HG02938 (cell line): ENCODE results near the gene CDHR3.

Experiments
- ATAC-seq: cut with Tn5 transposase; IDR thresholded peaks from one replicate; pipeline ENCODE4 v1.9.1; 2021; ENCODE audit warnings: mild to moderate bottlenecking, moderate library complexity; ENCODE audit not compliant: unreplicated experiment

Gene CDHR3

DNA sequence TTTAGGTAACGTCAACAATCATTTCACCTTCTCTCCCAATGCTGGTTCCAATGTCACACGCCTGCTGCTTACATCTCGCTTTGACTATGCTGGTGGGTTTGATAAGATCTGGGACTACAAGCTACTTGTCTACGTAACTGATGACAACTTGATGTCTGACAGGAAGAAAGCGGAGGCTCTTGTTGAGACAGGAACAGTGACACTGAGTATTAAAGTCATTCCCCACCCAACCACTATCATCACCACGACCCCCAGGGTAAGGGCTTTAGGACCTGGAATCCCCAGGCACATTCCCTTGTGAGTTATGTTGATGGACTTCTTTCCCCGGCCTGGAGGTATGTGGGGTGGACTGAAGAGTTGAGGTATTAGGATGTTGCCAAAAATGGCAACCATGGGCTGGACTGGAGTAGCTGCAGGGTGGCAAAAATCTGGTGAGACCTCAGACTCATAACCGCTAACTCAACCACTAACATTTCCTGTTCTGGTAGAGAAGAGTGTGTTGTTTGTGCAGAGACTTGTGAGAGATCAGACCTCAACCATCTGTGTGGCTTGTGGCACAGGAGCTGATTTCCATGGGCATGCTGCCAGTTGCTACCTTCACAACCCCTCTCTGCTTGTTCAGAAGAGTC, 59.2 kb downstream of the CDHR3 start:
- ATAC-seq, result no peak

DNA sequence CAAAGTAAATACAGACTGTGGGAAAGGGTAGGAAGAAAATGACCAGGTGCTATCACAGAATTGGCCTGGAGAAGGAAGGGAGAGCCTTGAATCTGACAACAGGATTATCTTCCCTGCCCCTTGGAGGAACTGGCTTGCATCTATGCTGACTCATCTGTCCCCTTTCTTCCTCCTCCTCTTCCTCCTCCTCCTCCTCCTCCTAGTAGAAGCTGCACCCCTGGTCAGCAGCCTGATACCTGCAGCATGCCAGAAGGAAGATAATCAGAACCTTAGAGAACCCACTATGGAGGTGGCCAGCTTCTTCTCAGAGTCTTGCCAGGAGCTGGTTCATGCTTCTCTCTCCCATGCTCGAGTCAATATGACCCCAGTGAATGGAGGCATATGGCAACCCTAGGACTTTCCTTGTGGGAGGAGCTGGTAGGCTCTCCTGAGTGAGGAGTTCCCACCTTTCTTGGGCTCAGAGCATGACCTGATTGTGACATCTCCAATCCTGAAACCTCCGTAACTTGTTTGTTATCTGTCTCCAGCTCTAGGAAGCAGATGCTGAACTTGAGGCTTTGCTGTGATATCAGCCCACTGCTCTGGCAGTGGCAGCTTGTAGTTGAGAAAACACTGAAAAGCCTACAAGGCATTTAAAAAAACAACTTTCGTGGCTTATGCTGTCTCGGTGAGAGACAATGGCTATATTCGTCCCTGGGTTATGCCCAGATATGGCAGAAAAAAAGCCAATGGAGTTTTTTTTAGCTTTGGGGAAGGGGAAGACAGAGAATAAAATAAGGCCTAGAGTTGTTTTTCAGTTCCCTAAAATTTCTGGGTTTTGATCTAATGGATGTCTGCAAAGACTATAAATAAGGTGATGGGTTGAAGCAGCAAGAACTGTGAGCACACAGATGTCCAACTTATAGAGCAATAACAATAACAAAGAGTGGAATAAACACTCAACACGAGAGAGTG, 60.6 kb downstream of the CDHR3 start:
- no peak for ATAC-seq

DNA sequence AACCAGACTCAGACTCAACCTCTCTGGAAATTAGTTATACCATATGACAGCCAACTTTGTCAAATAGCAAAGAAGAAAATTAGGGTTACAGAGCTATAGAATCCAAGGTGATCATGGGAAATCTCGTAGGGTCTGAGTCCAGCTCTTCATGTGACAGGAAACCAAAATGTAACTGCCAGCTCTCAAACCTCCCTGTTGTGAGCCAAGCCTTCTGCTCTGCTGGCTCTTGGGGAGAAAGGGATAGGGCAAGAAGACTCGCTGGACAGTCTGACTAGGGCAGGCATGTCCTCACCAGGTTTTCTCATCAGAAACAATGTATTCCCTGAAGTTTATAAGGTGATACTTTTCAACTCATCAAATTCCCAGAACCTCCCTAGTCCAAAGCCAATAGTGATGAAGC, 63.0 kb downstream of the CDHR3 start:
- no peak for ATAC-seq

DNA sequence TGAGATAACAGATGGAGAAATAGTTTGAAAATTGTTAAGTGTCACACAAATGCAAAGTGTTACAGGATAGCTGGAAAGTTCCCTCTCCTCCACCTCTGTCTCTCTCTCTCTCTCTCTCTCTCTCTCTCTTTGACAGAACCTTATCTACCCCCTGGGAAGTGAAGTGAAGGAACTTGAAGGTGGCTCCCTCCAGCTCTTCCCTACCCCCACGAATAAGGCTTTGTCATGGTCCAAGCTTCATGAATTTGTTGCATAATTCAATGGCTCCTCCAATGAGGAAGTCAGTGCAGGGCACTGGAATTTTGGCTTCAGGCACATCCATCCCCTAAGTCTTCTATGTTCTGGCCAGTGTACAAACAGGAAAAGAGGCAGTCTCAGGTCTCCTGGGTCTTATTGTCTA, 66.4 kb downstream of the CDHR3 start:
- ATAC-seq, result no peak

DNA sequence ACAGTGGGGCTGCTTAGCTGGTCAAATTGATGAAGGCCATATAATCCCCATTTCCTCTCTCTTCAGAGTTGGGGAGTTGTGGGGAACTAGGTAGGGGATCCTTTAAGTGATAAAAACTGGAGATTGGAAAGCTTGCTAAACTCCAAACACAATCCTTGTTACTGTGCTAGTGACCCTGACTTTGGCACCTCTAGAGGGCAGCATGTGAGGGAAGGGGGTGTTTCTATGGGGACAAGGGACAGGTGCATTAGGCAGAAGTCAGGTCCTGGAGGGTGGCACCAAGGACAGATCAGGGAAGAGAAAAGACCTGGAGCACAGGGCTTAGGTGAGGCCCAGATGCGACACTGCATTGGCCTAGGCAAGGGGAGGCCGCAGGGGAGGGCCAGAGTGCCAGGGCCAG, 66.9 kb downstream of the CDHR3 start:
- ATAC-seq, result no peak

DNA sequence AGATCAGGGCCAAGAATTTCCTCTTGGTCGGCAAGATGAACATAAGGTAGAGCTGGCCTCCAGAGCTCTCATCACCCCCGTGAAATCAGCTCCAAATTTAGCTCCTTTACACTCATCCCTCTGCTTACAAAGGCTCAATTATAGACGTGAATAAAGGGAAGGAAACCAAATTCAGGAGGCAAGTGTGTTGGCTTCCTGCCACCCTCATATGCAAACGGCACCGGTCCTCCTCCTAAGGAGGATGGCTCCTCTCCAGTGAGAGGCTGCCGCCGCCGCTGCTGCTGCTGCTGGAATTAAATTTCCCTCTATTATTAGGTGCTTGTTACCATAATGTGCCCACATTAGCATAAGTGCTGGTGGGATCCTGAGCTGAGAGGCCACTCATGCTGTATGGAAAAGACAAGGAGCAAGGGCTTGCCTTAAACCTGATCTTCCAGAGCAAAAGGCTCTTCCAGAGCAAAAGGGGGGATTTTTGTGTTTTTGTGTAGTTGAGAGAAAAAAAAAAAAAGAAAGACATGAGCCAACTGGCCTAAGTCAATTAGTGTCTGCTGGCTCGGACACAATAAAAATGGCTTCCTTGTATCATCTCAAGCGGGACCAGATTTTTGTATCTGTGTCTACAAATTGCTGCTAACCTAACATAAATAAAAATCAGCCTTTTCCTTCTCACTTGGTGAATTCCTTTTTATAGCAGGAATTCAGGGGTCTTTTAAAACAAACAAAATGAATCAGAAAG, 68.4 kb downstream of the CDHR3 start:
- ATAC-seq, result no peak

DNA sequence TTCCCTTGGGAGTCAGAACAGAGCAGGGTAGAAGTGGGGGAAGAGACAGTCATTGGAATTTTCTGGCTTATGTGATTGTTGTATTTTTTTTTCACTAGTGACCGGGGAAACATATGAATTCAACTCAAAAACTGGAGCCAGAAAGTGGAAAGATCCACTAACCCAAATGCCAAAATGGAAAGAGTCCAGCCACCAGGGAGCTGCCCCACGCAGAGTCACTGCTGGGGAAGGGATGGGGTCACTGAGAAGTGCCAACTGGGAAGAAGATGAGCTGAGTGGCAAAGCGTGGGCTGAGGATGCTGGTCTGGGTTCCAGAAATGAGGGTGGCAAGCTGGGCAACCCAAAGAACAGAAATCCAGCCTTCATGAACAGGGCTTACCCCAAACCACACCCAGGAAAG, 69.2 kb downstream of the CDHR3 start:
- ATAC-seq, result no peak

DNA sequence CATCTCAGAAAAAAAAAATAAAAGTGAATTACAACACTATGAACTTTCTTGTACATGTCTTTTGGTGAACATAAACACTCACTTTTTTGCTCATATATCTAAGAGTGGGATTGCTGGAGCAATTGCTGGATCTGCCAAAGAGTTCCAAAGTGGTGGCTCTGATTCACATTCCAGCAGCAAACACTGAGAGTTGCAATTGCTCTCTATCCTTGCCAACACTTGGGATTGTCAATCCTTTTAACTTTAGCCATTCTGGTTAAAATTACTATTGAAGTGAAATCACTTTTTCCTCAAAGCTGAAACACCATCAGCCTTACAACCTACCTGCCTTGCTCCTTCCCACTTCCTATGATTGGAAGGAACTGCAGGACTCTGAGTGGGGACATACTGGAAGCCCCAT, 70.7 kb downstream of the CDHR3 start:
- ATAC-seq, result no peak

DNA sequence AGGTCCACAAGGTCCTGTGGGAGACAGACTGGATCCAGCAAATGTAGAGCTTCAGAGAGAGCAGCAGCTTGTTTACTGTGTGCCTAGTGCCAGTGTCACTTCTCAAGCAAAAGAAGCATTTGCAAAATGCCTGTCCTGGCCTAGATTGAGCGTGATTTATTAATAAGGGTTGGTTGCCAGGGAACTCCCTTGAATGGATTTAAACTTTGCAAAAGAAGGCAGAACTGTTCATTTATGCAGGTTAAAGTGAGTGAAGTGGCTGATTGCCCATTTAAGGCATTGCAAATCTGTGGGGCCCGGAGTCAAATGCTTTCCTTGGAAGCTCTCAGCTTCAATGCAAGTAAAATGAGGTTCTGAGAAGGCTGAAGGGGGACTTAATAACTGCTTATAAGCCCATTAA, 71.3 kb downstream of the CDHR3 start:
- ATAC-seq, result no peak

DNA sequence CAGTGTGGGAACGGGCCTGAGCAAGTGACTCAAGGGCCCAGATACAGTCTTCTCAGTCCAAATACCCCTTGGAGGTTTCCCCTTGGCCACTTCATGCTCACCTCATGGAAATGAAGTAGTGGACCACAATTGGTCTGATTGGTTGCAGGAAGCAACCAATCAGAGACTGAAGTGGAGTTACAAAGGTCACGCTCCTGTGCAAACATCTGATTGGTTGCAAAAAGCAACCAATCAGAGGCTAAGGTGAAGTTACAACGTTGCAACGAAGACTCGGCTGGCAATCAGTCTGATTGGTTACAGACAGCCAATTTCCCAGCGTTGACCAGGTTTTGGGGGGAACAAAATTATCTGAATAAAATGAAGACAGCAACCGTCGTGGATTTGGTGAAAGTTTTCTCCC, 72.5 kb downstream of the CDHR3 start:
- ATAC-seq, result no peak

DNA sequence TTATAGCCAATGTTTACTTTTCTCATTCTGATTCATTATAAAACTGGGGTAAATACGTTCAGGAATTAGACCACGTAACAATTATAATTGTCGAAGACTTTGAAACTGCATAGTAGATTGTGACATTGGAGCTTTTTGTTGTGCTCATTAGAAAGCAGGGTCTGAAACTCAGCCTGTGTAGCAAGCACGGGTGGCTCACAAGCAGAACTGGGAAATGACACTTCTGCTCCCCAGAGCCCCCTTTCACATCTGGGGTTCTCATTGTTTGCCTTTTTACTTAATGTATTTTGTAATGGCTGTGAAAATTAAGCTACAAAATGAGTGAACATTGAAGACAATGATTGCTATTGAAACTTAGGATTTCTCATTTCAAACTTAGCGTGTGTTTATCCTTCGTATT, 72.9 kb downstream of the CDHR3 start:
- ATAC-seq, result no peak

DNA sequence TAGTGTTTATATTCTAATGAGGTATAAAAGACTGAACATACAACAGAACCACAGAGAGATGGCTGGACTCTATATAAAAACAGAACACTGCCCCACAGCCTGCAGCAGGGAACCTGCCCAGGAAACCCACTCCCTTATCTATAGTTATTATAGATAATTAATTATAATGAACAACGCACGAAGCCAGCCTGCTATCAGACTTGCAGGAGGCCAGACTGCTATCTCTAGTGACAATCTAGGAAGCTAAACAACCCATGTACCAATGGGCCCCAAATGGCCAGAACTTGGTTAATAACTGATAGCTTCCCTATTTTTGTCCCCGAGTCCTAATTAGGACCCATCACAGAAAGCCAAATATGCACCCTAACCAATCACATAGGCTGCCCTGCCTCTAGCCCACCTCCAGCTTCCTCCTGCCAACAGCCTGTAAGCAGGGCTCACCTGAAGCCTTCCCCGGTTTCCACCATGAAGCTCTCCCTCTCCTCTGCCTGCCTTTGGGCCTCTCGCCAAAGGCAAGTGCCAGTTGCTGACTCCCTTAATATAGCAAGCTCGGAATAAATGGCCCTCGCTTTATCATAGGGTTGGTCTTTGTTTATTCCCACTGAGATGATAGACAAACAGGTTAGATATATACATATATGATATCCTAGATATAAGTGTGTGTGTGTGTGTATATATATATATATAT, 74.6 kb downstream of the CDHR3 start:
- ATAC-seq, result no peak

DNA sequence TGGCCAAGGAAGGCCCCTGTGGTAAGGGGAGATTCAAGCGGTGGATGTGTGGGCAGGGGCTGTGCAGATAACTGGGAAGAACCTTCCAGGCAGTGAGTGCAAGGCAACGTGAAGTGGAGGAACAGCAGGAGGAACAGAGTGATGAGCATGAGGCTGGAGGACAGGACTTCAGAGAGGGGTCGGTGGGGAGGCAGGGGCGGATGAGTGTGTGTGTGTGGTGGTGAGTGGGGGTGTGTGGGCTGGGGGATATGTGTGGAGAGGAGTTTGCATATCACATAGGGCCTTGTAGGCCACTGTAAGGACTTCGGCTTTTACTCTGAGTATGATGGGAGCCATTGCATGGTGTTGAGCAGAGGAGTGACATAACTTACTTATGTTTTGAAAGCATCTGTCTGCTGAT, 75.2 kb downstream of the CDHR3 start:
- ATAC-seq, result no peak

DNA sequence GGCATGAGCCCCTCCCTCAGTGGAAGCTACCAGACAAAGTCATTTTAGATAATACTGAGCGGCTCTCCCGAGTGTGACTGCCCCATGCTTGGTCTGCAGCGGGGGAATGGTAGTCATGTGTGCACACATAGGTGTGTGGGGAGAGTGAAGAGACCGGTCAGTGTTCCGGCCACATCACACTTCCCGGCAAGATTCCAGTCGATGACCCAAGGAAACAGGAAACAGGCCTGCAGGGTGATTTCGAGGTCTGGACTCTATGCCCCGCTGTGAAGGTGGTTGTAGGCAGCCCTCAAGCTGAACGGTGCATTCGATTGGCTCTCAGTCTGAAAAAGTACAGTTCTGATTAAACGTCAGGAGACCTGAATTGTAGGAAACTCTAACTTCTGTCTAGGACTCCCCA, 75.9 kb downstream of the CDHR3 start:
- no peak for ATAC-seq

DNA sequence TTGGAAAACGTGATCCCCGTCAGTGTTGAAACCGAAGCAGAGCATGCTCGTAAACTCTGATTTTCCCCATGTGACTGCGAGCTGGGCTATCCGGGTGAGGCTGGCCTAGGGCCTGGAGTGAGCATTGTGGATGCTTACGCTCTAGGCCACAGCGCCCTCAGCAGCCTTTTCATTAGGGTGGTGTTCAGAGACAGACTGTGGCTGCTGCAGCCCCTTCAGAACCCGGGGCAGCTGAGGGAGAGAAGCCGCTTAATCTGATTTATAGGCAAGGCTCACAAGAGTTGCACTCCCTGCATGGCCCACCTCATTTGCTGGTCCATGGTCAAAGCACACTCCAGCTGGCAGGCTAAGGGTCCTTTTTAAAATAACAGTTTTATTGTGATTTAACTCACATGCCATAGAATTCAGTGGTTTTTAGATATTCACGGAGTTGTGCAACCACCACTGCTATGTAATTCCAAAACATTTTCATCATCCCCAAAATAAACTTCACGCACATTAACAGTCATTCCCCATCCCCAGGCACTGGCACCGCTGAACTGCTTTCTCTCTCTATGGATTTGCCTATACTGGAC, 76.5 kb downstream of the CDHR3 start:
- ATAC-seq, result no peak

DNA sequence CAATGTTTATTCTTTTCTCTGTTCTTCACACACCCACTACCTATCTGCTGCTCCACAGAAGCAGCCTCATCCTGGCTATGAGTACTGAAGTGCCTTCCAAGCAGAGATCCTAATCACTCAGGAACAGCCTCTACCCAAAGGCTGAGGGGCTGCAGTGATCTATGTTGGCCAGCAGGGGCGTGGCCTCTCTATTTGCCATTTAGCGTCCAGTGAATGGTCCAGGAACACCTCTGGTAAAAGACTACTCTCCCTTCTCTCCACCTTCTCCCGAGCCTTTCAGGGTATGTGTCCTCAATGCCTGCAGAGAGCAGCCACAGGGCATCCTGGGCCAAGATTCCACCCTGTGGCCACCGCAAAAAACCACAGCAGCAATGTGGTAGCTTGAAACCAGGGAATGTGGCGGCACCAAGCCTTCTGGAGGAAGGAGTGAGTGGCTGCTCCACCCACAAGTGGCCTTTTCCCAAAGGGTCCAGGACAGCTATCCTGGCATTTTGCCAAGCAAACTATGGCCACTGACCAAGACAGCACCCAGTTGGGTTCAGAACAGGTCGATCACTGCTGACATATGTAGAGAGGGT, 78.2 kb downstream of the CDHR3 start:
- ATAC-seq, result no peak

DNA sequence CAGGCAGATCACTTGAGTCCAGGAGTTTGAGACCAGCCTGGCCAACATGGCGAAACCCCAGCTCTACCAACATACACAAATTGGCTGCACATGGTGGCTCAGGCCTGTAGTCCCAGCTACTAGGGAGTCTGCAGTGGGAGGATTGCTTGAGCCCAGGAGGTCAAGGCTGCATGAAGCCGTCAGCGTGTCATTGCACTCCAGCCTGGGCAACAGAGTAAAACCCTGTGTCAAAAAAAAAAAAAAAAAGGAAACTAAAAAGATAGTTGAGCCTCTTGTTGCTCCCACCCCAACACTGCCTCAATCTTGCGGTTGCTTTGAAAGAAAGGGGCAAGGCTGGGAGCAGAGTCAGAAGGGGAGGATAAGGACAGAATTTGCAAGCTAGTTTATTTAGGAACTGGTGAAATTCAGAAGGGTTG, 79.1 kb downstream of the CDHR3 start:
- no peak for ATAC-seq

DNA sequence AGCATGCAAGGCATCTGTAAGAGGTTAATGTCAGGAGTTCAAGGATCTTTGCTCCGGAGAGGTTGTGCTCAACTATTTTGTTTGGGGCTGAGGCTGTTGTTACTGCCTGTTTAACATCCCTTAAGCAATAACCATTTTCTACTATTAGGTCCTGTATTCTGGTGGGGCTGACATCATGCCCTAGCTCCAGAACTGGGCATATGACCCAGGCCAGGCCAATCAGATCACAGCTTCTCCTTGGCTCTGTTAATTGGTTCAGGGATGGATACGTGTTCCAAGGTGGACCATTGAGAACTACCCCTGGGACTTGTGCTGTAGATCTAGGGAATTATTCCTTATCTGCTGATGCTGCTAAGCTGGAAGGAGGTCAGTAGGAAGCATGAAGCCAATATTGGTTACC, 82.1 kb downstream of the CDHR3 start:
- no peak for ATAC-seq

DNA sequence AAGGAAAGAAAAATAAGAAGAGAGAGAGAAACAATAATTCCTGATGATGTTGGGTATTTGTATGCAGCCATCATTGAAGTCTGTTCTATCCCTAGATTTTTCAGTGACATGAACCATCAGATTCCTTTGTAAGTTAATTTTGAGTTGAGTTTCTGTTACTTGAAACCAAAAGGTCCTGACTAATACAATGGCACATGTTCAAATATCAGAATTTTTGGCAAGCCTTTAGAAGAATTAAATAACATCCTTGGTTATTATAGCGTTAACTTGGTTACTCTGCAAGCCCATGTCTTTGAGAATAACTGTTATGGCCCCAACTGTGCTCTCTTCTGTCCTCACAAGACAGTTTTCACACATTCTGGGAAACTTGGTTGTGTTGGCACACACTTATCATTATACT, 82.5 kb downstream of the CDHR3 start:
- no peak for ATAC-seq

DNA sequence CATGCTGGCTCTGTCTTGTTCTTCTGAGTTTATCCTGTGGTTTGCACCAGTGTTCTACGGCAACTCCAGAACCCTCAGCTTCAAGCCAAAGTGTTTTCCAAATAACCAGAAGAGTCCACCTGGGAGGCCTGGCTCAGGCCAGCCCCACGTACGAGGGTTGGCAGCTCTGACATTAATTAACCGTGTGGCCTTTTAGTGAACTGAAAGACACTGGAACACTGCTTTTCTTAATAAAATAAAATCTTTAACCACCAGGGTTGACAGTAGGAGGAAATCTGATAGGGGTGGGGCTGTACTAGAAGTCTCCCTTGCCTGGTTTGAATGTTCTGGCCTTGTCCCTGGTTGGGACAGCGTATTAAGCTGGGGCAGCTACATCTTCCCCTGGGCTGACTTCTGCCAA, 84.1 kb downstream of the CDHR3 start:
- ATAC-seq, result no peak
